GM11168 (cell line): ENCODE results near the gene CRYBA4.

ENCODE experiments used
- in situ Hi-C: fragments of 300-500 bp; cut with MboI; formaldehyde crosslinking; loops from one replicate; pipeline ENCODE4 v1.12.0; 2022; ENCODE audit warnings: low sequenced_read_pairs; ENCODE audit not compliant: unreplicated experiment

The CRYBA4 gene

DNA sequence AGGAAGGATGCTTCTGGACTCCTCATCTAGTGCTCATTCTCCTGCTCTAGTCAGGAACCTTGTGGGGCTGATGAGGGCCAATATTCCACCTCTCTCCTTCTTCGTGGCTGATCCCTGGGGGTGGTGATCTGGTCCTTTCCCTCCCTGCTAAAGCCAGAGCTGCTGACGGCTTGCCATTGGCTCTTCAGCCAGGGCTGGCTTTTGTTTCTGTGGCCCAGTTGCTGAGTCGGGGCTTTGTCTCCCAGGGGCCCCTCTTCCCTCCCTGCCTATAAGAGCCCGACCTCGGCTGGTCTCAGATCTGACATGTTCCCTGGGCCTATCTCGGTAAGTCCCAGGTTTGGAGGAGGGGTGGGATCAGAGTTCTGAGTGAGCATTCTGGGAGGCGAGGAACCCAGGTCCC, at the start of gene CRYBA4:
TSS of gene CRYBA4 (plus strand) at position 301 of the 400 bp plus-strand sequence. CDS start 634 bp downstream, outside the sequence.
- in situ Hi-C loops, result no loop called here

DNA sequence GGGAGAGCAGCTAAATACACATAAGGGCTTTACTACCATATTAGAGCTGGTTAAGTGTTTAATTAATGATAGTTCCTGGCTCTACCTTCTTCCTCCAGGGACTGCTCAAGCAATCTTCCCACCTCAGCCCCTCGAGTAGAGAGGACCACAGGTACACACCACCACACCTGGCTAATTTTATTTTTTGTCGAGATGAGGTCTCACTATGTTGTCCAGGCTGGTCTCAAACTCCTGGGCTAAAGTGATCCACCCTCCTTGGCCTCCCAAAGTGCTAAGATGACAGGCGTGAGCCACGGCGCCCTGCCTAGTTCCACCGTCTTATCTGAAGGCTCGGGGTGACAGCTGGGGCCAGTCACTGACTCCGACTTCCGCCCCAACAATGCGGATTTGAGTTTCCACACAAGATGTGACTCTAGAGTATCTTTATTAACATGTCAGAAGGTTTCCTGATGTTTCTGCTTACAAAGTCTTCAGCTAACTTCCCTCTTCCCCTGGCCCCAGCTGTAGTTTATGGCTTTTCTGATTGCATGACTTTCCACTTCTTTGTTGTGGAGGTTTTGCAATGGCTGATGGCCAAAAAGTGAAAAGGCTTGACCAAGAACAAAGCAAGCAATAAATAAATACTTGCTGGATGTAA, 48.6 kb upstream of the CRYBA4 start:
- in situ Hi-C loops, result no loop called here

DNA sequence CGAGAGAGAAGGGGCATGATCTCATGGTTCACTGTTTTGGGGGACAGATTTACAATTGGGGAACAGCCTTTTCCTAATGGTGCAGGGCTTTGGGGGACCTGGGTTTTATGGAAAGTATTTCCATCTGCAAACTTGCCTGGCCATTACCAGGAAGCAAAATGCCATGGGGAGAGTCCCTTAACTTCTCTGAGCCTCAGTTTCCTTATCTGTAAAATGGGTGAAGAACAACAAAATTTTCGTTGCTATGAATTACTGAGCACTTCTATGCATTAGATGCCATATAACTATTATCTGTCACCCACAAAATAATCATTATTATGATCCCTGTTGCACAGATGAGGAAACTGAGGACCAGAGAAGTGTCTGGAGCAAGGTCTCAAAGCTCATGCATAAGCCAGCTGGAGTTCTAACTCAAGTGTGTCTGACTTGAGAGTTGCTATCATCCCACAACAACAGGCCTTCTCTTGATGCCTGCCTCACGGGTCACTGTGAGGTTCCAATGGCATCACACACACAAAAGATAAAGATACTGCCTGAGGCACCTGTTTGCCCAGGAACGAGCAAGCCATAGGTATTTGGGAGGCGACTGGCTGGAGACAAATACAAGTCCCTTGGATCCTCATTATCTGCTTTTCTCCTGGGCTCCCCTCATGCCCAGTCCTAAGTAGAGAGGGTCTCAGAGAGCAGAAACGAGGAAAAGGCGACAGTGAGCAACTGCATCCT, 47.6 kb upstream of the CRYBA4 start:
- in situ Hi-C loops, result no loop called here

DNA sequence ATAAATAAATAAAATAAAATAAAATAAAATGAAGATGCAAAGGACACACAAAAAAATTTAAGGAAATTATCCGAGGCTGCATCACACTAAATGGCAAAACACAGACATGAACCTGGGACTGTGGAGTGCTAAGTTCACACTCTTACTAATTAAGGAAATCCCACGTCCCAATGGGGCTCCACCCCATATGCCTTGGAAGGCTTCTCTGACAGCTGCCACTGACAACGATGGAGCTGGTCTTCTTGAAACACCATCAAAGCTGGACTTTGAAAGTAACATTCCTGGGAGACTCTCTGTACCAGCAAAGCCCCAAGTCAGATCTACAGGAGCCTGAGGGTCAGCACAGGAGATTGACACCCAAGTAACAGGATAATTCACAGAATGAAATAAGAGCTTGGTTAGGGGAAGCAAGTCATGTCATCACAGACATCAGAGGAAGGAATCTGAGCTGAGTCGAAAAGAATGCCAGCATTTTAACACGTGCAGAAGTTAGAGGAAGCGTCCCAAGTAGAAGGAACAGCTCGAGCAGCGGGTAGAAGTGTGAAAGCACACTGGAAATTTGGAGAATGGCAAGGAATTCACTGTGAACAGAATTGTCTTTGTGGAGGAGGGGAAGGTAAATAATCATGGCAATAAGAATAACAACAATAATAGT, 45.6 kb upstream of the CRYBA4 start:
- in situ Hi-C loops, result no loop called here

DNA sequence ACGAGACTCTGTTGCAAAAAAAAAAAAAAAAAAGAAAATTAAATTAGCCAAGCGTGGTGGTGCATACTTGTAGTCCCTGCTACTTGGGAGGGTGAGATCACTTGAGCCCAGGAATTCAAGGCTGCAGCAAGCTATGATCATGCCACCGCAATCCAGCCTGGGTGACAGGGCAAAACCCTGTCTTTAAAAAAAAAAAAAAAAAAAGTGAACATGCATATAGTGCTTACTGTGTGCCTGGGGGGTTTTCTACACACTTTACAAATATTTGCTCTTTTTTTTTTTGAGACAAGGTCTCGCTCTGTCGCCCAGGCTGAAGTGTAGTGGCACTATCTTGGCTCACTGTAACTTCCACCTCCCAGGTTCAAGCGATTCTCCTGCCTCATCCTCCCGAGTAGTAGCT, 44.7 kb upstream of the CRYBA4 start:
- in situ Hi-C loops, result no loop called here

DNA sequence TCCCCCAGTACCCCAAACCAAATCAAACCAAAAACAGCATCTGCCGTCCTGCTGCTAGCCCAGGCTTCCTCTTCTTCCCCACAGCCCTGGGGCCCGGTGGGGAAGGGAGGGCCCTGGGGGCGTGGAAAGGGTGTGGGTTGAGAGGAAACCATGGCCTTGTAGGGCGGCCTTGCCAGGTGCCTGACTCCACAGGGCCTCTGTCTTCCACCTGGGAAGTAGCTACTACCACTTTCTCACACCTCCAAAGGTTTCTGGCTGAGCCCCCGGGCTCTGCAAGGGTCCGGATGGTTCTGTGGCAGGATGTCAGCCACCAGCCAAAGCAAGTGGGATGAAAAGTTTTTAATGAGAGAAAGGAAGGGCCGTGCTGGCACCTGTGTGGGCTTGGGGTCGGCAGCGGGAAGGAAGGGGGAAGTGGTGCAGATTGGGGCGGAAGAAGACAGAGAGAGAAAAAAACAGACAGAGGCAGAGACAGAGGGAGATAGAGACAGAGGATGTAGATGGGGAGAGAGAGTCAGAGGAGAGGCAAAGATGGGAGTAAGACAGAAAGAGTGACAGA, 42.4 kb upstream of the CRYBA4 start:
- in situ Hi-C loops, result no loop called here

DNA sequence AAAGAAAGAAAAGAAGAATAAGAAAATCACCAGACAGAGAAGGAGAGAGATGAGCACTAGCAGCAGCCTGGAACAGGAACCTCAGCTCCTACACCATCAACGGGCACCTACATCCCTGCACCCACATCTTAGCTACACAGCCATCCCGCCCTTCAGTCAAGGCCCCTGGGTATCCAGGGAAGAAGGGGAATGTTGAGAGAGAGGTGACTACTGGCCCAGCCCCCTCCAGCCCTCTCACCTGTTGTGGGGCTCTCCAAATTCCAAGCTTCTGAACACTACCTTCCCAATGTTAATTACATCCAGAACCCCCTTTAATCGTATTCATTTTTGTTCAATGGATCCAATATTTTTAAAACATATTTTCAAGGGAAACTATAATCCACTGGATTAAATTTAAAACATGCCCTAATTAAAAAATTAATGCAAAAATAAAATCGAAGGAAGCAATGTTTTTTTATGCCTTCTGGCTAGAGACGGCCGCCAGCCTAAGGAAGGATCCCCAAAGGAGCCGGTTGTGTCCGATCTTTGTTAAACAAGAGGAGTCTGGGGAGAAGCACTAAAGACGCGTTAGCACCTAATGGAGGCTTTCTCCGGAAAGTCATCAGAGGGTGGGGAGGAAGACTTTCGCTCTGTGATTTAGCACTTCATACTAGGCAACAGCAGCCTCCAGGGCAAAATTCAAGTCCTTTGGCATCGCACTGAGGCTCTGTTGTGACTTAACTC, 41.4 kb upstream of the CRYBA4 start:
- in situ Hi-C loops, result no loop called here

DNA sequence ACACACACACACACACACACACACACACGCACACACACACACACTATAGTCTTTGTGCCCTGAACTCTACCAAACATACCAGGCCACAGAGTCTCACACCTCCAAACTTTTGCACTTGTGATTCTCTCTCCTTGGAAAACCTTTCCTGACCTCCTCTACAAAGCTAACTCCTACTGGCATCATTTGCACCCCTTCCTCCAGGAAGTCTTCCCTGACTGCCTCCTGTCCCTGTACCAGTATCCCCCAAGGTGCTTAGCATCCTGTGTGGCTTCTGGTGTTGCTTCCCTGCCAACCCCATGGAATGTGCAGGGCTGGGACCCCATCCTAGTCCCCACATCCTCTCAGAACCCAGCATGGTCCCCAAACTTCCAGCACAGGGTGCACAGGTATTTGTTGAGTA, 40.7 kb upstream of the CRYBA4 start:
- in situ Hi-C loops, result no loop called here

DNA sequence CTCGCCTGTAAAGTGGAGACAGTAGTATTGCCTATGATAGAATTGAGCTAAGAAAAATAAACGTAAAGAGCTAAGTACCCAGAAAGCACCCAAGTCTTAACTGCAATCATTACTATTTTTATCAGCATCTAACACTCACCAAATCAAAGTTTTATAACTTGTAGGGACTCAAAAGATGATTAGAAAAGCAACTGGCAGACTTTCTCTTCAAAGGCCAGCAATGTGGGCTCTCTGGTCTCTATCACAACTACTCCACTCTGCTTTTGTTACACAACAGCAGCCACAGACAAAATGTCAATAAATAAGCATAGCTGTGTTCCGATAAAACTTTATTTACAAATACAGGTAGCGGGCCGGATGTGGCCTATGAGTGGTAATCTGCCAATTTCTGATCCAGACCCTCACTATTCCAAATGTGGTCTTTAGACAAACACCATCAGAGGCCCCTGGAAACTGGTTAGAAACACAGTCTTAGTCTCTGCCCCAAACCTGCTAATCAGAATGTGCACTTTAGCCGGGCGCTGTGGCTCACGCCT, 40.1 kb upstream of the CRYBA4 start:
- in situ Hi-C loops, result no loop called here

DNA sequence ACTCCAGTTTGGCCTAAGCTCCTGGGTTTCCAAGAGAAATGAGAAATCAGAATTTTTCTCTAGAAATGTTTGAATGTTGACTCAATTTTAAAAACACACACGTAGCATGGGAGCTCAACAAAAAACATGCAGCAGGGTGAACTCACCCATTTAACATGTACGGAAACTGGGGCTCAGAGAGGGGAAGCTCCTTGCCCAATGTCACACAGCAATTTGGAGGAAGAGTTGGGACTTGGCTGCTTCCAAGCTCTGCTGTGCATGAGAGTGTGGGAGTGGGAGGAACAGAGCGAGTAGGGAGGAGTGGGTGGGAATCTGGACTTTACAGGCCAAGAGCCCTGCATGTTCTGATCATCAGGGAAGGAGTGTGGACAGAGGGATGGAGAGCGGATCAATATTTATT, 37.8 kb upstream of the CRYBA4 start:
- in situ Hi-C loops, result no loop called here

DNA sequence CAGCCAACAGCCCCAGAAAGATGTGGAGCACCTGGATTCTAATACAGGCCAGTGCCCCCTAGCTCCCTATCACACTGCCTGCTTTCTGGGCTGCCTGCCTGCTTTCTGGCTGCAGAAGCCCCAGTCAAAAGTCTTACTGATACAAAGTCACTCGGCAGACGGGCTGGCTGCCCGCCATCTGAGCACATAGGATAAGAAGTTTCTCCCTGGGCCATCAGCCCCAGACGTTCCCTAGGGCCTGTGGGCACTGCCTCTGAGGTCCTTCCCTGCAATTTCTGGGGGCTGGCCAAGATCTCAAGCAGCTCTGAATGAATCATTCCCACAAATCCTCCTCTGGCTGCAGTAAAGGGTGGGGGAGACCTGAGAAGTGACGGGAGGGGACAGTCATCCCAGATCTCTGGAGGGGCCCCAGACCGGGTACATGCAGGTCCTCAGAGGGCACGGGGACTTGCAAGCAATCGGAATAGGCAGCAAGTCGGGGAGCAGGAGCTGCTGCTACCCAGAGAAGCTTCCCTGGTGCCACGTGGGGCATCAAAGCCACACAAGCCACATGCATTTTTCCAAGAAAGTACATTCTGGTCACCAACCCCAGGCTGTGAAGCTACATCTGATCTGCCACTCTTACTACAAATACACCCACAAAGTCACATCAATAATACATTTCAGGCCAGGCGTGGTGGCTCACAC, 36.5 kb upstream of the CRYBA4 start:
- in situ Hi-C loops, result no loop called here

DNA sequence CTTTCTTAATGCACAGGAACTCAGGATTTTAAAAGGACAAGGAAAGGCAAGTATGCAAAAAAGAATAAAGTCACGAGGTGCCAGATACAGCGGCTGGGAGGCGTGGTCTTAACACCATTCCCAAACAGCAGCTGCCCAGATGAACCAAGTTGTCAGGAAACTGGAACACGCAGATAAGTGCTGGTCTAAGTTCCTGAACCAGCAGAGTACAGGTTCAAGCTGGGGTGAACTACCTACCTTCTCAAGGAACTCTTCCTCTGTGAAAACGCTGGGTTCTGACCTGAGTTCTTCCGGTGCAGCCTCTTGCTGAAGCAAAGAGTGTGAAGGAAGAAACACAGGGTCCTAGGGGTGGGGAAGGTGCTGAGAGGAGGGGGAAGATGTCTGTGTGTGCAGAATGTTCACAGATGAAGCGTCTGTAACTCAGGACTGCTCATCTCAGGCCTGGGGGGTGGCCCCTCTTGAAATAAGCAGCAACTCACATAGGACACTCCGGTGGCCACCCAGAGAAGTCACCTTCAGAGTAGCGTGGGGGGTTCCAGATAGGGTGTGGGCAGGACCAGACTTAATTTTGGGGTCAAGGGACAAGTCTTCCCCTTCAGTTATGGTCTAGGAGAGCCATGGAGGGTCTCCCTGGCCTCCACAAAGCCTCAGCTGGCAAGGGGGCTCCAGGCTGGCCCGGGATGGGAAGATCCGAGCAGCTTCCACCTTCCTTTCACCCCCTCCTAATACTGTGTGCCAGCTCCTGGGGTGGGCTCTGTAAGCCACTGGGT, 35.0 kb upstream of the CRYBA4 start:
- in situ Hi-C loops, result no loop called here

DNA sequence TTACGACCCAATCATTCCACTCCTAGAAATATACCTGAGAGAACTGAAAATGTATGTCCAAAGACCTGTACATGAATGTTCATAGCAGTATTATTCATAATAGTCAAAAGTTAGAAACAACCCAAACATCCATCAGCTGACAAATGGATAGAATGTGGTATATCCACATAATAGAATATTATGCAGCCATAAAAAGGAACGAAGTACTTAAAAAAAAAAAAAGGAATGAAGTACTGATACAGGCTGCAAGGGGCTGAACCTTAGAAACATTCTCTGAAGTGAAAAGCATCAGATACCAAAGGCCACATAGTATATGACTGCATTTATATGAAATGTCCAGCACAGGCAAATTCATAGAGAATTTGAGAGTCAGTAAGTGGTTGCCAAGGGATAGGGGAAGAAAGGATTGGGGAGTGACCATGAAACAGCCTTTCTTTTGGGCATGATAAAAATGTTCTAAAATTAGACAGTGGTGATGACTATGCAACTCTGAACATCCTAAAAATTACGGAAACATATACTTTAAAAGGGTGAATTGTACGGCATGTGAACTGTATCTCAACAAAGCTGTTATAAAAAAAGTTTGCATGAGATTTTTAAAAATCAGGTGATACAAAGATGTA, 33.7 kb upstream of the CRYBA4 start:
- in situ Hi-C loops, result no loop called here

DNA sequence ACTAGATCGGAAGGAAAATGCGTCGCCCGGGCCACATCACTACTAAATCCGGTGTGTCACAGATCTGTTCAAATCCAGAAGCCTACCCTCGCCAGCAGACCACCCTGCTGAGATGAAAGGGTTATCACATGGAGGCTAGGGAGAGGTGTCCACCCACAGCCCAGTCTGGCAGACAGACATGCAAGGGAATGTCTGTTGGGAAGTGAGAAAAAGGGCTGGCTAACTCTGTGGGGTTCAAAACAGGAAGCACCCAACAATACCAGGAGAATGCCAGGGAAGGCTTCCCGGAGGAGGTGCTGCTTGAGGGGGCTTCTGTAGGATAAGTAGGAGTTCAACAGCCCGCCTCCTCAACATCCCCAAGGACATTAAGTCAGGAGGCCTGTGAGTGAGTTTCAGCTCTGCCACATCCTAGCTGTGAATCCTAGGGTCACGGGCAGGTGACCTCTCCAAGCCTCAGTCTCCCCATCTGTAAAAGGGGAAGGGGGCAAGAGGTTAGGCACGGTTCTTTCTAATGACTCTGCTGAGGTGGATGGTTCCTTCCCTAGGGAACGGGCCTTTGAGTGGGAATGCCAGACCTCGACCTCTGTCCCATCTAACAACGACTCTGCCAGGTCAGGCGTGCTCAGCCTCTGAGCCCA, 32.9 kb upstream of the CRYBA4 start:
- in situ Hi-C loops, result no loop called here

DNA sequence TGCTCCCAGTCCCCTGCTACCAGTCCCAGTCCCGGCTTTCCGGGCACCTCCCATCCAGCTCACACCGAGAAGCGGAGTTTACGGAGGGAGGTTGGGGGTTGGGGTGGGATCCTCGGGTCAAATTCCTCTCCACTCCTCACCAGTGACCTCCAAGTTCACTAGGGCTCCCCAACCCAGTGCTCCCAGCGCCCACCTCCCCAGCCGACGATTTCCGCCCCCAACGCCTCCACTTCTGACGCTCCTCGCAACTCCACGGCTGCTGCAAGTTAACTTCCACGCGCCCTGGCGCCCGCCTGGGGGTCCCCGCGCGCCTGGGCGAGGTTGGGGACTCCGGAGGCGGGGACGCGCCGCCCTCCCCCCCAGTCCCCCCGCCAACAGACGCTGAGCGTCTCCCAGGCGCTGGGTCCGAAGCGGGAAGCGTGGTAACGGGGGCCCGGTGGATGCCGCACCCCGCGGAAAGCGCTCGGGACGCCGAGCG, 32.4 kb upstream of the CRYBA4 start:
- in situ Hi-C loops, result no loop called here

DNA sequence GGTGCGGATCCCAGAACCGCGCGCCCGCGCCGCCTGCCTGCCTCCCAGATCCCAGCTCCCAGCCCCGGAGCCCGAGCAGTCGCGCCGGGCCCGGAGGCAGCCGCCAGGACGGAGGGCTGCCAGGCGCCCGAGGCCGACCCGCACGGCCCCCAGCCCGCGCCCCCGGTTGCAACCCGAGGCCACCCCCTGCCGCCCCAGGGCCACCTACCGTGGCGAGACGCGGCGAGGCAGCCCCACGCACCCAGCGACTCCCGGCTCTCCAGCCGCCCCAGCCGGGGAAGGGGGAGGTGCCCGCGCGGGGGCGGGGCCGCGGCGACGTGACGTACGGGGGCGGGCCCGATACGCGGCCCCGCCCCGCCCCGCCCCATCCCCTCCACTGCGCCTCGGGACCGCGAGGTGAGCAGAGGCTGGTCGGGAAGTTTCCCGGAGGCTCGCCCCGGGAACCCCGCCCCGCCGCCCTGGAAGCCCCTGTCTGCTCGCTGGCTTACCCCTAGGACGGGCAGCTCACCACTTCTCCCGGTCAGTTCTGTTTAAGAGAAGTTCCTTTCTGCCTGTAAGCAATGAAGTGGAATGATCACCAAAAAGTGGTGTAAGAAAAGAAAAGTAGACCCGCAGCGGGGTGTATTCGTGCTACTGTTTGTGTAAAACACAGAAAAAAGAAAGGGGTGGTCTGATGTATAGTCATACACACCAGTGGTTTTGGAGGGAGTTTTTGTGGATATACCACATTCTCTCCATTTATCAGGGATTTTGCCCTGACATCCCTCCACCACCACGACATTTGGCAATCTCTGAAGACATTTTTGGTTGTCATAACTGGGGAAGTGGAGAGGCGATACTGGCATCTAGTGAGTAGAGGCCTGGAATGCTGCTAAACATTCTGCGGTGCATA, 31.7 kb upstream of the CRYBA4 start, which contains the start of gene TPST2:
TSS of gene TPST2 (minus strand) at position 288 of the 892 bp plus-strand sequence. CDS start 48,502 bp downstream, outside the sequence.
- in situ Hi-C loops, result no loop called here

DNA sequence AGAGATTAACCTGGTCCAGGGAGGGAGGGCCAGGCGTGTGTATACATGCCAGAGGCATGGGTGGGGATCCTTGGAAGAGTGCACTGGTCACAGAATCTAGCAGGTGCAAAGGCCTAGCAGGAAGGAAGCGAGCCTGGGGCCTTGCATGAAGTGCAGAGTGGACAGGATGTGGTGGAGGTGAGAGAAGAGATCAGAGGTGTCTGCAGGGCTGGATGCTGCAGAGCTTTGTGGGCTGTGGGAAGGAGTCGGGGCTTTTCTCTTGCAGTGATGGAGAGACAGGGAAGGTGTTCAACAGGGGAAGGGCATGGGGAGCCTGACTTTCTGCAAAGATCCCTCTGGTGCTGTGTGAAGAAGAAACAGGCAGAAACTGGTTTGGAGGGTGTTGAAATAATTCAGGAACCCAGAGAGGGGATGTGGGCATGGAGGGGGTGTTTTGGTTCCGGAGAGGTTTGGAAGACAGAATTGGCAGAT, 29.3 kb upstream of the CRYBA4 start:
- in situ Hi-C loops, result no loop called here
